Lung (tissue), 12 donors: Measurements from ENCODE around the gene CLIP2. TPM values are rescaled to one million over a fixed set of nuclear protein-coding genes. Genes with fewer than 3 reads are reported as not detected.
"Not testable (repeated sequence)": the region's sequence is repeated elsewhere in the genome, so short reads cannot be mapped to it uniquely, and the experiment has no call there.

Experiments
- ATAC-seq: fragments of 200-7000 bp; cut with Tn5 transposase; one replicate; pipeline ENCODE4 v1.9.1; 2020; ENCODE audit warnings: moderate number of reproducible peaks; ENCODE audit not compliant: insufficient read depth, low FRiP score
- DNase-seq, 3 donors: peaks; one replicate each; pipeline ENCODE4 v3.0.0-alpha.2; 2013 to 2017
- H3K27ac ChIP-seq, 2 donors: one replicate each; pipeline ENCODE4 v1.5.1; 2013; ENCODE audit warnings: mild to moderate bottlenecking in 2 of 2, moderate library complexity in 2 of 2, control low read depth in 1 of 2, inconsistent platforms in 1 of 2, low read depth in 1 of 2, low read length in 1 of 2
- H3K27me3 ChIP-seq, 3 donors: one replicate each; pipeline ENCODE4 v1.5.1; 2013; ENCODE audit warnings: low read length in 2 of 3; ENCODE audit not compliant: control insufficient read depth in 3 of 3, insufficient read depth in 3 of 3
- H3K36me3 ChIP-seq, 4 donors: one replicate each; pipeline ENCODE4 v1.5.1; 2013; ENCODE audit warnings: low read length in 4 of 4, mild to moderate bottlenecking in 1 of 4, moderate library complexity in 1 of 4; ENCODE audit not compliant: control insufficient read depth in 4 of 4, insufficient read depth in 4 of 4
- H3K4me1 ChIP-seq, 5 donors: one replicate each; pipeline ENCODE4 v1.5.1; 2013; ENCODE audit warnings: low read length in 5 of 5, mild to moderate bottlenecking in 2 of 5, moderate library complexity in 1 of 5; ENCODE audit not compliant: control insufficient read depth in 5 of 5, insufficient read depth in 5 of 5
- H3K4me3 ChIP-seq: one replicate; pipeline ENCODE4 v1.5.1; 2013; ENCODE audit warnings: mild to moderate bottlenecking, control low read depth, moderate library complexity
- H3K9ac ChIP-seq, 2 donors: one replicate each; pipeline ENCODE4 v1.5.1; 2013; ENCODE audit warnings: low read length in 2 of 2, control low read depth in 1 of 2; ENCODE audit not compliant: insufficient read depth in 1 of 2
- H3K9me3 ChIP-seq, 4 donors: one replicate each; pipeline ENCODE4 v1.5.1; 2013; ENCODE audit warnings: low read length in 3 of 4, mild to moderate bottlenecking in 1 of 4, moderate library complexity in 1 of 4; ENCODE audit not compliant: control insufficient read depth in 4 of 4, insufficient read depth in 3 of 4
- WGBS, 2 donors: extraction: QIAGEN DNeasy Blood & Tissue Kit; methylation state at CpG; one replicate each; pipeline ENCODE4 v1.1.7; 2013; 5-methylcytosine and 5-hydroxymethylcytosine counted together
- polyA plus RNA-seq, 2 donors: library from polyadenylated mRNA; stranded (reverse); fragments of 200-250 nt; gene quantifications; one replicate each; pipeline ENCODE4 v1.2.1, GENCODE V29; 2013
- total RNA-seq, 2 donors: library from RNA; depleted of rRNA in 1 of 2; stranded (reverse); fragments of >200 nt in 1 of 2; gene quantifications; one replicate each; pipeline ENCODE4 v1.2.1, GENCODE V29; 2014 to 2021
- TF ChIP-seq, protein P1 (sequence below): IDR thresholded peaks from 2 replicates; pipeline ENCODE4 v1.5.1; 2012; ENCODE audit warnings: mild to moderate bottlenecking; ENCODE audit errors: control extremely low read depth, extremely low read depth
- donor health status: control.
- donor health status: control.
- donor health status: Bipolar disorder and iron deficiency.
- donor health status: healthy.
- donor health status: DM: yes; HTN: yes; CAD: no.

CLIP2 gene
- total and polyA plus RNA-seq, 4 donors = 7.9 to 27.0 (median 14.9) TPM

DNA sequence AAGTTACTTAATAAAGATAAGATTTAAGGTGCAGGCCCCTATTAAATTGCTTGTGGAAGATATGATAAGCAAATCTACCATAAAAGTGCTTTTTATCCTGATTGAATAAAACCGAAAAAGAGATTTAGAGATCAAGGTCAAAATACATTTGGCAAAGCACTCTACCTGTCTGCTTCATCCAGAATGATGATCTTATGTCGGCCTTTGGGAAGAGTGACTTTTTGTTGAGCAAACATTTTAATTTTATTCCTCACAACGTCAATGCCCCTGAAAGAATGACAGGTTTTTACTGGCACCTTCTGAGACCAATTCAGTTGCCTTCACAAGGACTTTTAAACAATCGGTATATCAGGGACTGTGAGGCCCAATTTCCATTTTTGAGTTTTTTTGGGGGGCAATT lies 42.7 kb upstream of the CLIP2 start:
- DNase-seq (no peak), ATAC-seq (no peak)
- 75 to 92% methylated on average over 4 of the region's 4 CpGs for WGBS, 2 donors
- Histone ChIP-seq H3K9me3 (no peaks in the 10 kb centered on the region), H3K27me3 (no peaks in the 10 kb centered on the region), H3K4me3 (no peak overlapping the region), H3K4me1 (peaks cover 0 to 2% (median 0%) of the 10 kb centered on the region in 5 donors), H3K27ac (no peak overlapping the region), H3K9ac (no peak overlapping the region), H3K36me3 (peaks cover 4 to 36% (median 31%) of the 10 kb centered on the region in 4 donors)
- TF ChIP-seq, protein P1, sequence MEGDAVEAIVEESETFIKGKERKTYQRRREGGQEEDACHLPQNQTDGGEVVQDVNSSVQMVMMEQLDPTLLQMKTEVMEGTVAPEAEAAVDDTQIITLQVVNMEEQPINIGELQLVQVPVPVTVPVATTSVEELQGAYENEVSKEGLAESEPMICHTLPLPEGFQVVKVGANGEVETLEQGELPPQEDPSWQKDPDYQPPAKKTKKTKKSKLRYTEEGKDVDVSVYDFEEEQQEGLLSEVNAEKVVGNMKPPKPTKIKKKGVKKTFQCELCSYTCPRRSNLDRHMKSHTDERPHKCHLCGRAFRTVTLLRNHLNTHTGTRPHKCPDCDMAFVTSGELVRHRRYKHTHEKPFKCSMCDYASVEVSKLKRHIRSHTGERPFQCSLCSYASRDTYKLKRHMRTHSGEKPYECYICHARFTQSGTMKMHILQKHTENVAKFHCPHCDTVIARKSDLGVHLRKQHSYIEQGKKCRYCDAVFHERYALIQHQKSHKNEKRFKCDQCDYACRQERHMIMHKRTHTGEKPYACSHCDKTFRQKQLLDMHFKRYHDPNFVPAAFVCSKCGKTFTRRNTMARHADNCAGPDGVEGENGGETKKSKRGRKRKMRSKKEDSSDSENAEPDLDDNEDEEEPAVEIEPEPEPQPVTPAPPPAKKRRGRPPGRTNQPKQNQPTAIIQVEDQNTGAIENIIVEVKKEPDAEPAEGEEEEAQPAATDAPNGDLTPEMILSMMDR = no peak

DNA sequence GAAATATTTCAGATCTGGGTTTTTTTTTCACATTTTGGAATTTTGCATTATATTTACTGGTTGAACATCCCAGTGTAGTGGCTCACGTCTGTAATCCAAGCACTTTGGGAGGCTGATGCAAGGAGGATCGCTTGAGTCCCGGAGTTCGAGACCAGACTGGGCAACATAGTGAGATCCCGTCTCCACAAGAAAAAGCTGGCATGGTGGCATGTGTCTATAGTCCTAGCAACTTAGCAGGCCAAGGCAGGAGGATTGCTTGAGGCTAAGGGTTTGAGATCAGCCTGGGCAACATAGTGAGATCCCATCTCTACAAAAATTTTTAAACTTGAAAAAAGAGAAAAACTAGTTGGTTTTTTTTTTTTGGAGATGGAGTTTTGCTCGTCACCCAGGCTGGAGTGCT lies 41.1 kb upstream of the CLIP2 start:
- H3K9ac ChIP-seq = no peak overlapping the region
- 97 to 98% methylated on average over 6 of the region's 6 CpGs for WGBS, 2 donors
- DNase-seq (no peak), ATAC-seq (no peak)
- TF ChIP-seq, protein P1 = no peak
- peaks cover 4 to 25% (median 22%) of the 10 kb centered on the region in 4 donors for H3K36me3 ChIP-seq
- H3K9me3 ChIP-seq = no peaks in the 10 kb centered on the region
- no peak overlapping the region for H3K27ac ChIP-seq
- H3K27me3 ChIP-seq = no peaks in the 10 kb centered on the region
- no peak overlapping the region for H3K4me3 ChIP-seq
- peaks cover 0 to 4% (median under 1%) of the 10 kb centered on the region in 5 donors for H3K4me1 ChIP-seq

DNA sequence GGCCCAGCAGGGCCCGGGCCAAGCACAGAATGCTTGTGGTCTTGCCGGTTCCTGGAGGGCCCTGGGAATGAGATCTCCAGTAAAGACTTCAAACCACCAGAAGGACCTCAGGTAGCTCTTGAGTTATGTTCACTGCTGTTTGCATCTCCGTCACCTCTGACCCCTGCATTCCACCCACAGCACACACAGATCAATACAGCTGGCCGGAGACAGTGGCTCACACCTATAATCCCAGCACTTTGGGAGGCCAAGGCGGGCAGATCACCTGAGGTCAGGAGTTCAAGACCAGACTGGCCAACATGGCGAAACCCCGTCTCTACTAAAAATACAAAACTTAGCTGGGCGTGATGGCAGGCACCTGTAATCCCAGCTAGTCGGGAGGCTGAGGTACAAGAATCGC lies 40.1 kb upstream of the CLIP2 start:
- WGBS, 2 donors = 88 to 91% methylated on average over 10 of the region's 10 CpGs
- not testable (repeated sequence) for H3K27ac ChIP-seq, H3K27me3 ChIP-seq, H3K9ac ChIP-seq, DNase-seq, H3K4me3 ChIP-seq, H3K9me3 ChIP-seq, ATAC-seq, H3K4me1 ChIP-seq
- peaks cover 4 to 25% (median 21%) of the 10 kb centered on the region in 4 donors for H3K36me3 ChIP-seq

DNA sequence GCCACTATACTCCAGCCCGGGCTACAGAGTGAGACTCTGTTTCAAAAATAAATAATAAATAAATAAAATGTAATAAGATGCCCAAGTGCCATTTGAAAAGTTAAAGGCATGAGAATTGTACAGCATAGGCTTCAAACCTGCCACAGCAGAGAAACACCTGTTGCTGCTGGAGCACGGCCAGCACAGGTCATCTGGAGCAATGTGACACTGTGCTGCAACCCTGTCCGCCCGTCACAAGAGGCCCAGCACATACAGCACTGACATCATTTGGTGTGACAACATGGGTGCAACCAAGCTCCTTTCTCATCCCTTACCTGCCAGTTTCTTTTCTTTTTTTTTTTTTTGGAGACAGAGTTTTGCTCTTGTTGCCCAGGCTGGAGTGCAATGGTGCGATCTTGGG lies 36.3 kb upstream of the CLIP2 start:
- Histone ChIP-seq H3K27ac (no peak overlapping the region), H3K27me3 (no peaks in the 10 kb centered on the region), H3K9ac (no peak overlapping the region), H3K9me3 (no peaks in the 10 kb centered on the region), H3K4me1 (peaks cover 0 to 20% (median 11%) of the 10 kb centered on the region in 5 donors), H3K4me3 (no peak overlapping the region), H3K36me3 (peaks cover 4 to 20% (median 14%) of the 10 kb centered on the region in 4 donors)
- DNase-seq = no peak
- no peak for ATAC-seq
- 68 to 75% methylated on average over 5 of the region's 5 CpGs for WGBS, 2 donors
- TF ChIP-seq, protein P1 = no peak
